Activated CD8-positive, alpha-beta T cell treated with anti-CD3 and anti-CD28 coated beads, Interleukin-2, amount 10 ng/mL, durations not matched to agents 7 days and 5 days (primary cell): Measurements from ENCODE around the gene TUT4. TPM values are rescaled to one million over a fixed set of nuclear protein-coding genes. Genes with fewer than 3 reads are reported as not detected.

Experiments
- ATAC-seq: fragments of 150-1000 bp; cut with Tn5 transposase; one replicate; pipeline ENCODE4 v1.10.0; 2021; ENCODE audit warnings: moderate library complexity
- CTCF ChIA-PET: fragments of 350-600 bp; sonication (Branson Sonifier 250); formaldehyde crosslinking; loops from one replicate; lab custom pipeline; 2021; ENCODE audit warnings: antibody characterized with exemption; lab: Charles Lee
- POLR2A ChIA-PET: fragments of 350-600 bp; sonication (Branson Sonifier 250); formaldehyde crosslinking; loops from one replicate; lab custom pipeline; 2021; ENCODE audit warnings: antibody characterized with exemption; lab: Charles Lee
- DNase-seq: peaks from one replicate; pipeline ENCODE4 v3.0.0-alpha.2; 2020
- H3K27ac Mint-ChIP-seq: one replicate; pipeline ENCODE4 v1.8.0; 2021; ENCODE audit warnings: mild to moderate bottlenecking, mixed read lengths
- H3K27me3 Mint-ChIP-seq: one replicate; pipeline ENCODE4 v1.8.0; 2021; ENCODE audit warnings: low read depth, mixed read lengths
- H3K36me3 Mint-ChIP-seq: one replicate; pipeline ENCODE4 v1.8.0; 2021; ENCODE audit warnings: low read depth, mixed read lengths
- H3K4me1 Mint-ChIP-seq: one replicate; pipeline ENCODE4 v1.8.0; 2021; ENCODE audit warnings: low read depth, mixed read lengths
- H3K4me3 Mint-ChIP-seq: one replicate; pipeline ENCODE4 v1.8.0; 2021; ENCODE audit warnings: mild to moderate bottlenecking, mixed read lengths
- H3K9me3 Mint-ChIP-seq: one replicate; pipeline ENCODE4 v1.8.0; 2022; ENCODE audit warnings: mixed read lengths; ENCODE audit not compliant: insufficient read depth
- total RNA-seq, 2 experiments: library from RNA; stranded (reverse); gene quantifications; one replicate each; pipeline ENCODE4 v1.2.3, GENCODE V29; 2021

TUT4 gene
- total RNA-seq, 2 experiments from 2014 or later: 58.5 to 65.9 TPM

- ChIA-PET POLR2A (interaction anchor here (0.6 to 2.5 kb wide), 7 partner anchors 44 to 148 kb away, joined by 3 to 11 read pairs (median 3); partner anchors contain the start of genes ORC1 and PRPF38A), CTCF (interaction anchor here (0.9 to 1.5 kb wide), 4 partner anchors 10 to 148 kb away, joined by 3 to 6 read pairs (median 3); partner anchors contain the start of genes ORC1 and PRPF38A)
- Mint-ChIP-seq H3K27ac (no peak overlapping the region), H3K4me1 (peaks cover 23% of the 10 kb centered on the region), H3K9me3 (no peaks in the 10 kb centered on the region), H3K36me3 (peaks cover 13% of the 10 kb centered on the region), H3K27me3 (peaks cover 9% of the 10 kb centered on the region), H3K4me3 (no peak overlapping the region)
- no peak for ATAC-seq
- peak; percentile 57 for DNase-seq
Observed at GRCh38 chr1:52551507-52552235, 1.2 kb downstream of the TUT4 start.

DNA sequence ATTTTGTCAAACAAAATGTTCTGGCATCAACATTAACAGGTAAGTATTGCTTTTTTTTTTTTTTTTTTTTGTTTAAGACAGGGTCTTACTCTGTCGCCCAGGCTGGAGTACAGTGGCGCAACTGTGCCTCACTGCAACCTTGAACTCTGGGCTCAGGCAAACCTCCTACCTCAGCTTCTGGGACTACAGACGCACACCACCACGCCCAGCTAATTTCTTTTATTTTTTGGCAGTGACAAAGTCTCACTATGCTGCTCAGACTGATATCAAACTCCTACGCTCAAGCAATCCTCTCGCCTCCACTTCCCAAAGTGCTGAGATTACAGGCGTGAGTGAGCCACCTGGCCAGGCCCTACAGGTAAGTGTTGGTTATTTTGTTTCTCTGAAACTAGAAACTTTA is 2.4 kb downstream of the TUT4 start:
- Mint-ChIP-seq H3K27me3 (peaks cover 8% of the 10 kb centered on the region), H3K9me3 (no peaks in the 10 kb centered on the region), H3K36me3 (peaks cover 18% of the 10 kb centered on the region), H3K27ac (no peak overlapping the region), H3K4me3 (peak overlapping the region; percentile 26), H3K4me1 (peaks cover 23% of the 10 kb centered on the region)
- POLR2A ChIA-PET: interaction anchor here (1.0 to 1.4 kb wide), 3 partner anchors 51 to 127 kb away, joined by 3 to 4 read pairs (median 3); no protein-coding TSS in a partner anchor
- ATAC-seq (no peak), DNase-seq (no peak)
- CTCF ChIA-PET: interaction anchor here (1.1 to 1.5 kb wide), 3 partner anchors 9 to 147 kb away, joined by 3 to 6 read pairs (median 3); partner anchors contain the start of genes ORC1 and PRPF38A

- Mint-ChIP-seq H3K4me1 (peaks cover 14% of the 10 kb centered on the region), H3K36me3 (peaks cover 25% of the 10 kb centered on the region), H3K27me3 (peaks cover 3% of the 10 kb centered on the region), H3K27ac (no peak overlapping the region), H3K9me3 (no peaks in the 10 kb centered on the region), H3K4me3 (no peak overlapping the region)
- POLR2A ChIA-PET: no interaction called here
- no peak for ATAC-seq
- CTCF ChIA-PET: no interaction called here
- no peak for DNase-seq
Observed at GRCh38 chr1:52549267-52549666, 3.6 kb downstream of the TUT4 start.

DNA sequence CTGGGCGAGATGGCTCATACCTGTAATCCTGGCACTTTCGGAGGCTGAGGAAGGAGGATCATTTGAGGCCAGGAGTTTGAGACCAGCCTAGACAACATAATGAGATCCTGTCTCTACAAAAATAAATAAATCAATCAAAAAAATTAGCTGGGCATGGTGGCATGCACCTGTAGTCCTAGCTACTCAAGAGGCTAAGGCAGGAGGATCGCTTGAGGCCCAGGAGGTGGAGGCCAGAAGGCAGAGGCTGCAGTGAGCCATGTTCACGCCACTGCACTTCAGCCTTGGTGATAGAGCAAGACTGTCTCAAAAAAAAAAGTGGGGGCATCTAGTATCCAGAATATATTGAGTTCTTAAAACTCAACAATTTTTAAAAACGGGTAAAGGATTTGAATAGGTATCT is 6.0 kb downstream of the TUT4 start:
- no peaks in the 10 kb centered on the region for H3K27me3 Mint-ChIP-seq
- no peak for ATAC-seq
- H3K4me1 Mint-ChIP-seq: peaks cover 12% of the 10 kb centered on the region
- ChIA-PET CTCF (no interaction called here), POLR2A (no interaction called here)
- peaks cover 10% of the 10 kb centered on the region for H3K9me3 Mint-ChIP-seq
- H3K4me3 Mint-ChIP-seq: no peak overlapping the region
- peaks cover 45% of the 10 kb centered on the region for H3K36me3 Mint-ChIP-seq
- no peak overlapping the region for H3K27ac Mint-ChIP-seq
- no peak for DNase-seq

GRCh38 chr1:52544665-52545525 is 8.0 kb downstream of the TUT4 start:
- no peak overlapping the region for H3K27ac Mint-ChIP-seq
- ChIA-PET POLR2A (no interaction called here), CTCF (no interaction called here)
- no peak for DNase-seq
- peaks cover 54% of the 10 kb centered on the region for H3K36me3 Mint-ChIP-seq
- no peak overlapping the region for H3K4me3 Mint-ChIP-seq
- H3K27me3 Mint-ChIP-seq: no peaks in the 10 kb centered on the region
- peaks cover 23% of the 10 kb centered on the region for H3K9me3 Mint-ChIP-seq
- peaks cover 8% of the 10 kb centered on the region for H3K4me1 Mint-ChIP-seq
- ATAC-seq: no peak

DNA sequence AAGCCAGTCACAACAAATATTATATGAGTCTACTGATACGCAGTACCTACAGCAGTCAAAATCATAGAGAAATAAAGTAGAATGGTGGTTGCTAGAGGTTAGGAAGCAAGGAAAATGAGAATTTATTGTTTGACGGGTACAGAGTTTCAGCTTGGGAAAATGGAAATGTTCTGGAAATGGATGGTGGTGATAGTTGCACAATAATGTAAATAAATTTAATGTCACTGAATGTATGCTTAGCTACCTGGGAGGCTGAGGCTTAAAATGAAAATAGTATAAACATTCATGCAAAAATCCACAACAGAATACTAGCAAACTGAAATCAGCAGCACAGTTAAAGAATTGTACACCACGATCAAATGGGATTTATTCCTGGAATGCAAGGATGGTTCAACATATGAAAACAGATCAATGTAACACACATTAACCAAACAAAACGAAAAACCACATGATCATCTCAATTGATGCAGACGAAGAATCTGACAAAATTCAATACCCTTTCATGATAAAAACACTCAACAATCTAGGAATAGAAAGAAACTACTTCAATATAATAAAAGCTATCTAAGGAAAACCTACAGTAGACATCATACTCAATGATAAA is 10.7 kb downstream of the TUT4 start:
- ATAC-seq: no peak
- Mint-ChIP-seq H3K4me1 (no peaks in the 10 kb centered on the region), H3K27me3 (no peaks in the 10 kb centered on the region), H3K4me3 (no peak overlapping the region), H3K27ac (no peak overlapping the region), H3K9me3 (peaks cover 23% of the 10 kb centered on the region), H3K36me3 (peaks cover 61% of the 10 kb centered on the region)
- CTCF ChIA-PET: no interaction called here
- DNase-seq: no peak
- POLR2A ChIA-PET: interaction anchor here (0.6 kb wide), 1 partner anchor 89 kb away, joined by 3 read pairs; no protein-coding TSS in a partner anchor

GRCh38 chr1:52534928-52535764 is 17.7 kb downstream of the TUT4 start:
- Mint-ChIP-seq H3K36me3 (peaks cover 40% of the 10 kb centered on the region), H3K9me3 (peaks cover 11% of the 10 kb centered on the region), H3K27ac (no peak overlapping the region), H3K27me3 (no peaks in the 10 kb centered on the region), H3K4me3 (no peak overlapping the region), H3K4me1 (peaks cover 8% of the 10 kb centered on the region)
- no peak for ATAC-seq
- no peak for DNase-seq
- CTCF ChIA-PET: interaction anchor here (1.3 kb wide), 1 partner anchor 10 kb away, joined by 4 read pairs; no protein-coding TSS in a partner anchor
- POLR2A ChIA-PET: interaction anchor here (1.0 kb wide), 1 partner anchor 98 kb away, joined by 3 read pairs; the partner anchor contains the start of gene SHISAL2A

GRCh38 chr1:52533713-52534112 is 19.2 kb downstream of the TUT4 start:
- no peak overlapping the region for H3K4me3 Mint-ChIP-seq
- H3K4me1 Mint-ChIP-seq: peaks cover 8% of the 10 kb centered on the region
- no peak overlapping the region for H3K27ac Mint-ChIP-seq
- ATAC-seq (no peak), DNase-seq (no peak)
- ChIA-PET POLR2A (no interaction called here), CTCF (no interaction called here)
- peaks cover 11% of the 10 kb centered on the region for H3K9me3 Mint-ChIP-seq
- no peaks in the 10 kb centered on the region for H3K27me3 Mint-ChIP-seq
- H3K36me3 Mint-ChIP-seq: peaks cover 32% of the 10 kb centered on the region

GRCh38 chr1:52532731-52533327 is 20.1 kb downstream of the TUT4 start:
- ChIA-PET CTCF (no interaction called here), POLR2A (no interaction called here)
- H3K4me1 Mint-ChIP-seq: peaks cover 8% of the 10 kb centered on the region
- no peak overlapping the region for H3K4me3 Mint-ChIP-seq
- no peaks in the 10 kb centered on the region for H3K27me3 Mint-ChIP-seq
- H3K27ac Mint-ChIP-seq: no peak overlapping the region
- no peak for ATAC-seq
- DNase-seq: no peak
- H3K36me3 Mint-ChIP-seq: peaks cover 34% of the 10 kb centered on the region
- H3K9me3 Mint-ChIP-seq: peaks cover 11% of the 10 kb centered on the region

DNA sequence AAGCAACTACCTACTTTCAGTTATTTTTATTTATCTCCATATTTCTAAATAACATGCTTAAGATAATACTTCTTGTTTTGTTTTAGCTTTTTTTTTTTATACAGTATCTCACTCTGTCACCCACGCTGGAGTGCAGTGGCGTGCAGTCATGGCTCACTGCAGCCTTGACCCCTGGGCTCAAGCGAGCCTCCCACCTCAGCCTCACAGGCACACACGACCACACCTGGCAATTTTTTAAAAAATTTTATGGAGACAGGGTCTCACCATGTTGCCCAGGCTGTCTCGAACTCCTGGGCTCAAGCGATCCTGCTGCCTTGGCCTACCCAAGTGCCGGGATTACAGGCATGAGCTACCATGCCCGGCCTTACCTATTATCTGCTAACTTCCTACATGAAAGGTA is 20.6 kb downstream of the TUT4 start:
- no peak for ATAC-seq
- ChIA-PET CTCF (no interaction called here), POLR2A (no interaction called here)
- Mint-ChIP-seq H3K9me3 (peaks cover 11% of the 10 kb centered on the region), H3K27me3 (no peaks in the 10 kb centered on the region), H3K36me3 (peaks cover 33% of the 10 kb centered on the region), H3K4me1 (peaks cover 8% of the 10 kb centered on the region), H3K4me3 (no peak overlapping the region), H3K27ac (no peak overlapping the region)
- no peak for DNase-seq
